Neuronal stem cell (in vitro differentiated cells): ENCODE data around the gene TSPOAP1.

Experiments used
- DNase-seq: peaks from one replicate; pipeline ENCODE4 v3.0.0-alpha.2; 2013; ENCODE audit warnings: low spot score
- H2AFZ ChIP-seq: one replicate; pipeline ENCODE4 v1.6.1; 2013; ENCODE audit warnings: mild to moderate bottlenecking, low read length, inconsistent platforms
- H2AK5ac ChIP-seq: 2 replicates; pipeline ENCODE4 v1.6.1; 2013; ENCODE audit warnings: low read depth, mild to moderate bottlenecking, inconsistent platforms, low read length, moderate library complexity, mixed read lengths
- H2BK120ac ChIP-seq: 2 replicates; pipeline ENCODE4 v1.6.1; 2013; ENCODE audit warnings: low read depth, mild to moderate bottlenecking, inconsistent platforms, low read length, moderate library complexity, mixed read lengths
- H2BK12ac ChIP-seq: one replicate; pipeline ENCODE4 v1.6.1; 2013; ENCODE audit warnings: low read length, inconsistent platforms
- H2BK15ac ChIP-seq: 2 replicates; pipeline ENCODE4 v1.6.1; 2013; ENCODE audit warnings: mild to moderate bottlenecking, low read length, inconsistent platforms, mixed read lengths
- H2BK5ac ChIP-seq: one replicate; pipeline ENCODE4 v1.6.1; 2013; ENCODE audit warnings: inconsistent platforms, mild to moderate bottlenecking, low read length, moderate library complexity
- H3K14ac ChIP-seq: one replicate; pipeline ENCODE4 v1.6.1; 2013; ENCODE audit warnings: low read length, inconsistent platforms
- H3K18ac ChIP-seq: 2 replicates; pipeline ENCODE4 v1.6.1; 2013; ENCODE audit warnings: low read length, inconsistent platforms
- H3K23ac ChIP-seq: 2 replicates; pipeline ENCODE4 v1.6.1; 2013; ENCODE audit warnings: low read depth, mild to moderate bottlenecking, mixed read lengths, low read length, inconsistent platforms; ENCODE audit not compliant: poor library complexity
- H3K27ac ChIP-seq: replicated peaks from 3 replicates; pipeline ENCODE4 v1.5.1; 2013; ENCODE audit warnings: low read length, inconsistent platforms
- H3K27me3 ChIP-seq, 3 experiments: 2 replicates each; pipeline ENCODE4 v1.6.1; 2013; ENCODE audit warnings: low read length in 3 of 3, mild to moderate bottlenecking in 2 of 3, inconsistent platforms in 1 of 3, low read depth in 1 of 3, mixed read lengths in 1 of 3, moderate library complexity in 1 of 3; ENCODE audit not compliant: control insufficient read depth in 3 of 3, insufficient read depth in 3 of 3
- H3K36me3 ChIP-seq, 2 donors: replicated peaks in 1 of 2; 2 replicates each; pipeline ENCODE4 v1.6.1; 2013; ENCODE audit warnings: low read length in 2 of 2; ENCODE audit not compliant: control insufficient read depth in 2 of 2, insufficient read depth in 2 of 2
- H3K4ac ChIP-seq: 2 replicates; pipeline ENCODE4 v1.6.1; 2013; ENCODE audit warnings: inconsistent platforms, mild to moderate bottlenecking, low read length, moderate library complexity
- H3K4me1 ChIP-seq, 2 donors: 1 replicate in 1 of 2; 2 replicates in 1 of 2; pipeline ENCODE4 v1.6.1; 2013; ENCODE audit warnings: low read length in 2 of 2, low read depth in 1 of 2; ENCODE audit not compliant: control insufficient read depth in 2 of 2, insufficient read depth in 1 of 2
- H3K4me2 ChIP-seq: one replicate; pipeline ENCODE4 v1.6.1; 2013; ENCODE audit warnings: mild to moderate bottlenecking, low read length, inconsistent platforms; ENCODE audit not compliant: insufficient read depth, poor library complexity, severe bottlenecking
- H3K4me3 ChIP-seq, 2 donors: 2 replicates each; pipeline ENCODE4 v1.5.1; 2013; ENCODE audit warnings: low read length in 2 of 2, mild to moderate bottlenecking in 2 of 2, inconsistent platforms in 1 of 2, moderate library complexity in 1 of 2
- H3K79me1 ChIP-seq: one replicate; pipeline ENCODE4 v1.6.1; 2013; ENCODE audit warnings: low read depth, mild to moderate bottlenecking, inconsistent platforms, low read length, moderate library complexity
- H3K9ac ChIP-seq: one replicate; pipeline ENCODE4 v1.6.1; 2013; ENCODE audit warnings: mild to moderate bottlenecking, low read depth, low read length, inconsistent platforms; ENCODE audit not compliant: poor library complexity
- H3K9me3 ChIP-seq, 2 donors: replicated peaks in 1 of 2; 2 replicates each; pipeline versions ENCODE3 to v1.6.1; 2013; ENCODE audit warnings: low read length in 2 of 2, mild to moderate bottlenecking in 2 of 2, inconsistent platforms in 1 of 2, low read depth in 1 of 2, mixed read lengths in 1 of 2, moderate library complexity in 1 of 2; ENCODE audit not compliant: control insufficient read depth in 2 of 2, insufficient read depth in 1 of 2
- H4K8ac ChIP-seq: one replicate; pipeline ENCODE4 v1.6.1; 2013; ENCODE audit warnings: low read depth, mild to moderate bottlenecking, inconsistent platforms, low read length, moderate library complexity
- H4K91ac ChIP-seq: one replicate; pipeline ENCODE4 v1.6.1; 2013; ENCODE audit warnings: low read length, low read depth, mild to moderate bottlenecking, inconsistent platforms; ENCODE audit not compliant: poor library complexity
- WGBS, 2 donors: extraction: QIAGEN DNeasy Blood & Tissue Kit; methylation state at CpG; one replicate each; pipeline ENCODE4 v1.1.7; 2013; ENCODE audit warnings: missing lambda C conversion rate in 2 of 2, mixed read lengths in 1 of 2; ENCODE audit not compliant: insufficient read length in 2 of 2, insufficient replicate concordance in 1 of 2; ENCODE audit errors: extremely low coverage in 2 of 2; 5-methylcytosine and 5-hydroxymethylcytosine counted together

Gene TSPOAP1

GRCh38 chr17:58308985-58309917 lies 19.3 kb downstream of the TSPOAP1 start:
- Histone ChIP-seq H2BK15ac (no peak overlapping the region), H3K14ac (no peak overlapping the region), H3K27ac (no peak overlapping the region), H2BK12ac (no peak overlapping the region), H3K18ac (no peak overlapping the region), H2AK5ac (peak overlapping the region; percentile 83), H3K9me3 (no peaks in the 10 kb centered on the region), H3K36me3 (peaks cover 0 to 6% of the 10 kb centered on the region in 2 donors), H3K4me3 (no peak overlapping the region), H3K4ac (no peak overlapping the region), H3K23ac (no peak overlapping the region), H3K4me2 (no peak overlapping the region), H2AFZ (peak overlapping the region; percentile 34), H4K91ac (no peak overlapping the region), H2BK5ac (peak overlapping the region; percentile 75), H4K8ac (no peak overlapping the region), H3K79me1 (peaks cover 3% of the 10 kb centered on the region), H2BK120ac (peak overlapping the region; percentile 47), H3K27me3 (peaks cover 0 to 23% (median 0%) of the 10 kb centered on the region in 3 experiments), H3K9ac (no peak overlapping the region), H3K4me1 (peaks cover 0 to 9% of the 10 kb centered on the region in 2 donors)
- DNase-seq, result no peak
- WGBS, 2 donors, result no CpG with 5 or more reads among the region's 21 CpGs

GRCh38 chr17:58308173-58308984 lies 20.2 kb downstream of the TSPOAP1 start:
- H3K27ac ChIP-seq, result no peak overlapping the region

GRCh38 chr17:58307468-58308172 lies 21.0 kb downstream of the TSPOAP1 start:
- no peak overlapping the region for H2BK120ac ChIP-seq
- no peak overlapping the region for H2AFZ ChIP-seq
- peak overlapping the region; percentile 96 for H4K8ac ChIP-seq
- peak overlapping the region; percentile 13 for H2BK5ac ChIP-seq
- no peak overlapping the region for H3K27ac ChIP-seq
- peak overlapping the region; percentile 73 for H3K23ac ChIP-seq
- H3K36me3 ChIP-seq, result peaks cover 0 to 6% of the 10 kb centered on the region in 2 donors
- H2BK15ac ChIP-seq, result peak overlapping the region; percentile 75
- H3K27me3 ChIP-seq, result peaks cover 0 to 23% (median 0%) of the 10 kb centered on the region in 3 experiments
- H3K4ac ChIP-seq, result no peak overlapping the region
- H3K4me3 ChIP-seq, result peak overlapping the region in 1 of 2 donors; percentile 6
- no peak overlapping the region for H4K91ac ChIP-seq
- H3K79me1 ChIP-seq, result peaks cover 3% of the 10 kb centered on the region
- peak overlapping the region; percentile 66 for H3K9ac ChIP-seq
- no peaks in the 10 kb centered on the region for H3K9me3 ChIP-seq
- H2AK5ac ChIP-seq, result no peak overlapping the region
- peaks cover 0 to 11% of the 10 kb centered on the region in 2 donors for H3K4me1 ChIP-seq
- H3K14ac ChIP-seq, result peak overlapping the region; percentile 56
- peak overlapping the region; percentile 11 for H3K4me2 ChIP-seq
- peak overlapping the region; percentile 58 for H2BK12ac ChIP-seq
- peak overlapping the region; percentile 48 for H3K18ac ChIP-seq
- no CpG with 5 or more reads among the region's 20 CpGs for whole genome bisulfite sequencing, 2 donors
- no peak for DNase-seq

More at GRCh38 chr17:58308173-58308984, 20.2 kb downstream of the TSPOAP1 start:
- Histone ChIP-seq H3K36me3 (peaks cover 0 to 6% of the 10 kb centered on the region in 2 donors), H3K4me3 (no peak overlapping the region), H2BK120ac (peak overlapping the region; percentile 47), H2BK5ac (peak overlapping the region; percentile 75), H3K27me3 (peaks cover 0 to 23% (median 0%) of the 10 kb centered on the region in 3 experiments), H2AFZ (peak overlapping the region; percentile 34), H3K4me2 (peak overlapping the region; percentile 11), H3K23ac (peak overlapping the region; percentile 73), H4K91ac (no peak overlapping the region), H4K8ac (peak overlapping the region; percentile 96), H3K4me1 (peaks cover 0 to 11% of the 10 kb centered on the region in 2 donors), H2BK12ac (peak overlapping the region; percentile 58), H3K4ac (no peak overlapping the region), H3K79me1 (peaks cover 3% of the 10 kb centered on the region), H3K9ac (no peak overlapping the region), H2AK5ac (peak overlapping the region; percentile 83), H3K9me3 (no peaks in the 10 kb centered on the region), H2BK15ac (peak overlapping the region; percentile 75), H3K14ac (peak overlapping the region; percentile 56), H3K18ac (peak overlapping the region; percentile 48)
- no CpG with 5 or more reads among the region's 32 CpGs for WGBS, 2 donors
- no peak for DNase-seq
